ENCODE results near the gene AKAP10.

Gene AKAP10

DNA sequence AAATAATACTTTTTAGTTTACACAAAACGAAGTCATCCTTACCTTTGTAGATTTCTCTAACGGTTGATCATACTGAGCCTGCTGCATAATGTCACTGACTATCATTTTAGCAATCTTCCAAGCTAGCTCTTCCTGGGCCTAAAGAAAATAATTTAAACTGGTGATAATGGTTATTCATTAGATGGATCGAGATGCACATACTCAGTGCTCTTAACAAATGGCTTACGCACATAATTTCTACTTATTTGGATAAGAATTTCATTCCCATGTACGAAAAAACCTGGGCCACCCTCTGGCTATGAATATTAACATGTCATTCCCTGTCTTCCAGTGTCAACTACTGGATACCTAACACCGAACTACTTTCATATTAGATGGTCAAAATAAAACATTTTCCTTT is 68.5 kb downstream of the AKAP10 start:
- no peak for TF ChIP-seq CTCF (conservative IDR thresholded peaks at IDR 0.05)
- no peak overlapping the region for H3K27ac ChIP-seq

GRCh38 chr17:19905502-19905901 is 72.1 kb downstream of the AKAP10 start:
- no peak overlapping the region for H3K27ac ChIP-seq
- no peak for TF ChIP-seq CTCF (conservative IDR thresholded peaks at IDR 0.05)

DNA sequence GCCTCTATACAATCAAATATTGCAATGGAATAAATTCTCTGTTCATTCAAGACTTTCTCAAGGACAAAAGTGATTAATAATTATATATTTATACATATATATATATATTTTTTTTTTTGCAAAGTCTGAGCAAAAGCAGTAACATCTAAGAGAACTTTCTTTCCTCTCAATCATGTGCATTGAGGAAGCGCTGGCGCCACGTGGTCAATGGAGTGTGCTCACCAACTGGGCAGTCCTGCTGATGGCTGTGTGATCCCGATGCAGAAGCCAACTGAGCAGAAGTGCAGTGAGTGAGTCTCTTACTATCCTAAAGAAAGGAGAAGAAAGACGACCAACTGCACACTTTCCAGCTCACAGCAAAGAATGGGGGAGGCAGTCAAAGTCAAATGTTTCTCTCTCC is 72.7 kb downstream of the AKAP10 start:
- TF ChIP-seq CTCF (conservative IDR thresholded peaks at IDR 0.05), result no peak
- H3K27ac ChIP-seq, result no peak overlapping the region

- TF ChIP-seq CTCF (conservative IDR thresholded peaks at IDR 0.05), result no peak
- H3K27ac ChIP-seq, result no peak overlapping the region
These were observed 73.2 kb downstream of the AKAP10 start for GRCh38 chr17:19904412-19904811.

- peak; percentile 52 for TF ChIP-seq CTCF (conservative IDR thresholded peaks at IDR 0.05)
These were observed 76.8 kb downstream of the AKAP10 start for GRCh38 chr17:19900809-19901208.

GRCh38 chr17:19897903-19898302 is 79.7 kb downstream of the AKAP10 start:
- no peak overlapping the region for H3K27ac ChIP-seq
- TF ChIP-seq CTCF (conservative IDR thresholded peaks at IDR 0.05), result no peak

More at GRCh38 chr17:19900809-19901208, 76.8 kb downstream of the AKAP10 start:
- peak overlapping the region; percentile 83 for H3K27ac ChIP-seq

GRCh38 chr17:19897090-19897837 is 80.4 kb downstream of the AKAP10 start:
- no peak overlapping the region for H3K27ac ChIP-seq
- TF ChIP-seq CTCF (conservative IDR thresholded peaks at IDR 0.05), result no peak
